B cell (primary cell): ENCODE results near the gene KIF22. TPM values are rescaled to one million over a fixed set of nuclear protein-coding genes. Genes with fewer than 3 reads are reported as not detected.

Experiments used
- ATAC-seq: fragments of 200-7000 bp; cut with Tn5 transposase; one replicate; pipeline ENCODE4 v1.10.0; 2021; ENCODE audit warnings: low read depth, mild to moderate bottlenecking, moderate number of reproducible peaks, moderate library complexity
- CTCF ChIA-PET: fragments of 350-600 bp; sonication (Branson Sonifier 250); formaldehyde crosslinking; loops from one replicate; lab custom pipeline; 2021; ENCODE audit warnings: antibody characterized with exemption, inconsistent platforms; lab: Charles Lee
- POLR2A ChIA-PET: fragments of 350-600 bp; sonication (Branson Sonifier 250); formaldehyde crosslinking; loops from one replicate; lab custom pipeline; 2021; ENCODE audit warnings: antibody characterized with exemption; lab: Charles Lee
- DNase-seq: peaks from one replicate; pipeline ENCODE4 v3.0.0; 2013
- H2AFZ ChIP-seq: 2 replicates; pipeline ENCODE4 v1.6.1; 2012; ENCODE audit warnings: mild to moderate bottlenecking, low read depth, low read length; ENCODE audit not compliant: insufficient read depth, poor library complexity, severe bottlenecking
- H3K27ac ChIP-seq, 2 donors: 1 replicate in 1 of 2; 2 replicates in 1 of 2; pipeline ENCODE4 v1.5.1; 2012 to 2013; ENCODE audit warnings: low read length in 2 of 2, mild to moderate bottlenecking in 2 of 2, moderate library complexity in 1 of 2
- H3K27me3 ChIP-seq, 4 experiments: fragments of 200-600 bp in 1 of 4; sonication (generic) in 1 of 4; replicated peaks in 1 of 4; 1 replicate in 2 of 4; 2 replicates in 2 of 4; pipeline versions ENCODE4 v1.6.1 to v1.7.0; 2013 to 2016; ENCODE audit warnings: low read length in 3 of 4, mild to moderate bottlenecking in 2 of 4, mixed read lengths in 1 of 4, moderate library complexity in 1 of 4; ENCODE audit not compliant: insufficient read depth in 4 of 4, control insufficient read depth in 3 of 4; ENCODE audit errors: control extremely low read depth in 1 of 4
- H3K36me3 ChIP-seq, 2 experiments: replicated peaks in 1 of 2; 1 replicate in 1 of 2; 2 replicates in 1 of 2; pipeline versions ENCODE4 v1.6.1 to v1.7.1; 2013; ENCODE audit warnings: low read length in 1 of 2; ENCODE audit not compliant: insufficient read depth in 2 of 2, control insufficient read depth in 1 of 2; ENCODE audit errors: control extremely low read depth in 1 of 2, extremely low read depth in 1 of 2
- H3K4me1 ChIP-seq, 2 donors: fragments of 200-600 bp in 1 of 2; sonication (generic) in 1 of 2; 1 replicate in 1 of 2; 2 replicates in 1 of 2; pipeline versions ENCODE4 v1.5.1 to v1.6.1; 2013 to 2017; ENCODE audit warnings: low read length in 2 of 2; ENCODE audit not compliant: control insufficient read depth in 2 of 2, insufficient read depth in 2 of 2
- H3K4me2 ChIP-seq: replicated peaks from 2 replicates; pipeline ENCODE3; 2012; ENCODE audit warnings: mild to moderate bottlenecking, low read depth, low read length; ENCODE audit not compliant: poor library complexity, severe bottlenecking
- H3K4me3 ChIP-seq, 5 experiments: fragments of 200-600 bp in 1 of 5; sonication (generic) in 1 of 5; 1 replicate in 3 of 5; 2 replicates in 2 of 5; pipeline versions ENCODE4 v1.5.1 to v1.7.0; 2011 to 2016; ENCODE audit warnings: low read length in 4 of 5, mild to moderate bottlenecking in 4 of 5, low read depth in 2 of 5, control low read depth in 1 of 5, moderate library complexity in 1 of 5; ENCODE audit not compliant: insufficient read depth in 1 of 5; ENCODE audit errors: control extremely low read depth in 1 of 5, extremely low read depth in 1 of 5
- H3K79me2 ChIP-seq: fragments of 200-600 bp; sonication (generic); one replicate; pipeline ENCODE4 v1.6.0; 2016; ENCODE audit warnings: low read length; ENCODE audit not compliant: control insufficient read depth, insufficient read depth
- H3K9ac ChIP-seq: fragments of 200-600 bp; sonication (generic); 2 replicates; pipeline ENCODE4 v1.6.1; 2017; ENCODE audit warnings: mild to moderate bottlenecking, low read length, moderate library complexity
- H3K9me3 ChIP-seq, 3 donors: one replicate each; pipeline versions ENCODE4 v1.6.1 to v1.7.1; 2013; ENCODE audit warnings: low read length in 2 of 3; ENCODE audit not compliant: control insufficient read depth in 2 of 3, insufficient read depth in 1 of 3; ENCODE audit errors: control extremely low read depth in 1 of 3
- H4K20me1 ChIP-seq: 2 replicates; pipeline ENCODE4 v1.6.0; 2012; ENCODE audit warnings: mild to moderate bottlenecking, low read length; ENCODE audit not compliant: insufficient read depth, control insufficient read depth, poor library complexity, severe bottlenecking
- H3K27ac Mint-ChIP-seq: one replicate; pipeline ENCODE4 v1.8.0; 2021; ENCODE audit warnings: mixed read lengths
- H3K27me3 Mint-ChIP-seq: one replicate; pipeline ENCODE4 v1.8.0; 2021; ENCODE audit warnings: mixed read lengths
- H3K4me1 Mint-ChIP-seq: one replicate; pipeline ENCODE4 v1.8.0; 2021; ENCODE audit warnings: mixed read lengths
- H3K4me3 Mint-ChIP-seq: one replicate; pipeline ENCODE4 v1.8.0; 2021; ENCODE audit warnings: mixed read lengths
- H3K9me3 Mint-ChIP-seq: one replicate; pipeline ENCODE4 v1.8.0; 2022; ENCODE audit warnings: mixed read lengths; ENCODE audit not compliant: insufficient read depth
- CTCF ChIP-seq: fragments of 200-600 bp; IDR thresholded peaks from one replicate; pipeline ENCODE4 v1.8.0; 2022; ENCODE audit warnings: antibody characterized with exemption, mild to moderate bottlenecking
- EZH2 ChIP-seq: IDR thresholded peaks from 2 replicates; pipeline ENCODE4 v1.6.1; 2012; ENCODE audit warnings: borderline replicate concordance, low read depth, mild to moderate bottlenecking, moderate library complexity, low read length; ENCODE audit not compliant: insufficient read depth, poor library complexity, severe bottlenecking
- WGBS: methylation state at CpG from one replicate; pipeline ENCODE4 v1.1.5; 2013; ENCODE audit warnings: missing lambda C conversion rate; ENCODE audit not compliant: insufficient coverage; 5-methylcytosine and 5-hydroxymethylcytosine counted together
- intact Hi-C: fragments of 100-400 bp; cut with micrococcal nuclease; formaldehyde crosslinking; loops from one replicate; pipeline ENCODE4 v1.10.0; 2022
- polyA plus RNA-seq: library from polyadenylated mRNA; depleted of rRNA; stranded (reverse); fragments of >200 nt; gene quantifications from 2 replicates; pipeline ENCODE4 v1.2.3, GENCODE V29; 2012
- total RNA-seq, 2 donors: library from RNA; stranded (reverse); fragments of 120-200 nt in 1 of 2; gene quantifications; 1 replicate in 1 of 2; 2 replicates in 1 of 2; pipeline versions ENCODE4 v1.2.3 to v1.2.4, GENCODE V29; 2013 to 2022

KIF22 gene
- total and polyA plus RNA-seq, 2 donors (not counting 1 experiment from before 2014, with no cell fraction given) = 53.9 to 57.2 TPM

- TF ChIP-seq CTCF = no peak
- no peak for TF ChIP-seq EZH2
- intact Hi-C loops = no loop called here
- no peak within 1 kb of the TSS for H3K9ac ChIP-seq
- ChIA-PET CTCF (interaction anchor here (0.6 to 1.5 kb wide), 2 partner anchors 11 to 39 kb away, joined by 4 read pairs; no protein-coding TSS in a partner anchor), POLR2A (no interaction called here)
- H3K4me3 Mint-ChIP-seq = no peak within 1 kb of the TSS
- H3K4me3 ChIP-seq = no peak within 1 kb of the TSS
- no peaks in the 10 kb centered on the region for H3K9me3 ChIP-seq
- no peaks in the 10 kb centered on the region for H3K27me3 ChIP-seq
- no peaks in the 10 kb centered on the region for H3K4me1 Mint-ChIP-seq
- no peak within 1 kb of the TSS for H3K27ac ChIP-seq
- no peaks in the 10 kb centered on the region for H3K4me1 ChIP-seq
- no peaks in the 10 kb centered on the region for H3K9me3 Mint-ChIP-seq
- no peak within 1 kb of the TSS for H3K4me2 ChIP-seq
- H3K36me3 ChIP-seq = no peaks in the 10 kb centered on the region
- H4K20me1 ChIP-seq = no peaks in the 10 kb centered on the region
- ATAC-seq (no peak), DNase-seq (no peak)
- H3K79me2 ChIP-seq = no peaks in the 10 kb centered on the region
- no peak within 1 kb of the TSS for H3K27ac Mint-ChIP-seq
- 73% methylated on average over 6 of the region's 10 CpGs for WGBS
- no peak within 1 kb of the TSS for H2AFZ ChIP-seq
- no peaks in the 10 kb centered on the region for H3K27me3 Mint-ChIP-seq
Observed at GRCh38 chr16:29777576-29778350, 12.8 kb upstream of the KIF22 start, which contains the start of gene ZG16. ZG16 (plus strand) TSS chr16:29778256; CDS start chr16:29779267, 1,011 bp downstream.

GRCh38 chr16:29779474-29779873 lies 11.1 kb upstream of the KIF22 start:
- ChIA-PET CTCF (interaction anchor here (0.6 kb wide), 1 partner anchor 22 kb away, joined by 3 read pairs; no protein-coding TSS in a partner anchor), POLR2A (interaction anchor here (1.1 kb wide), 1 partner anchor 11 kb away, joined by 3 read pairs; the partner anchor contains the start of gene KIF22)
- TF ChIP-seq EZH2 (no peak), CTCF (no peak)
- intact Hi-C loops = no loop called here
- Histone ChIP-seq H3K4me2 (no peak overlapping the region), H3K9me3 (no peaks in the 10 kb centered on the region), H3K4me1 (no peaks in the 10 kb centered on the region), H3K4me3 (no peak overlapping the region), H3K36me3 (no peaks in the 10 kb centered on the region), H3K27ac (no peak overlapping the region), H3K9ac (no peak overlapping the region), H2AFZ (no peak overlapping the region), H3K79me2 (no peaks in the 10 kb centered on the region), H3K27me3 (no peaks in the 10 kb centered on the region), H4K20me1 (no peaks in the 10 kb centered on the region)
- Mint-ChIP-seq H3K4me3 (no peak overlapping the region), H3K27me3 (no peaks in the 10 kb centered on the region), H3K4me1 (no peaks in the 10 kb centered on the region), H3K9me3 (no peaks in the 10 kb centered on the region), H3K27ac (no peak overlapping the region)
- ATAC-seq (no peak), DNase-seq (no peak)
- WGBS = 96% methylated on average over 9 of the region's 10 CpGs
